Tibial artery (tissue), 4 donors: ENCODE results near the gene MTHFD2L.

Experiments used
- DNase-seq, 2 donors: peaks; one replicate each; pipeline ENCODE4 v3.0.0-alpha.2; 2019
- H3K27ac ChIP-seq, 2 donors: fragments of 200-600 bp; sonication (generic) in 1 of 2; 1 replicate in 1 of 2; 2 replicates in 1 of 2; pipeline ENCODE4 v1.5.1; 2018 to 2019; ENCODE audit warnings: mild to moderate bottlenecking in 1 of 2
- H3K27me3 ChIP-seq, 2 donors: fragments of 200-600 bp; sonication (generic) in 1 of 2; one replicate each; pipeline versions ENCODE4 v1.5.1 to v1.6.0; 2016 to 2019
- H3K36me3 ChIP-seq, 3 donors: fragments of 200-600 bp; sonication (generic) in 2 of 3; one replicate each; pipeline ENCODE4 v1.5.1; 2016 to 2019; ENCODE audit warnings: mild to moderate bottlenecking in 2 of 3
- H3K4me1 ChIP-seq, 4 donors: fragments of 200-600 bp; sonication (generic) in 2 of 4; 1 replicate in 3 of 4; 2 replicates in 1 of 4; pipeline ENCODE4 v1.5.1; 2016 to 2019
- H3K4me3 ChIP-seq, 2 donors: fragments of 200-600 bp; sonication (generic) in 1 of 2; 1 replicate in 1 of 2; 2 replicates in 1 of 2; pipeline ENCODE4 v1.5.1; 2018 to 2019; ENCODE audit warnings: mild to moderate bottlenecking in 2 of 2
- H3K9me3 ChIP-seq, 3 donors: fragments of 200-600 bp; sonication (generic) in 1 of 3; one replicate each; pipeline ENCODE4 v1.5.1; 2016 to 2019
- CTCF ChIP-seq, 2 experiments: fragments of 200-600 bp in 1 of 2; fragments of 450-650 bp in 1 of 2; IDR thresholded peaks; one replicate each; pipeline ENCODE4 v1.5.1; 2017 to 2019; ENCODE audit warnings: antibody characterized with exemption in 2 of 2, mild to moderate bottlenecking in 1 of 2, moderate library complexity in 1 of 2
- intact Hi-C: fragments of 100-400 bp; cut with DNase I; formaldehyde crosslinking; loops from one replicate; pipeline ENCODE4 v1.15.0; 2023; ENCODE audit warnings: low total_unique reads

The MTHFD2L gene

GRCh38 chr4:74146581-74147129, 11.3 kb upstream of the MTHFD2L start:
- intact Hi-C loops = no loop called here

GRCh38 chr4:74148205-74148604, 9.7 kb upstream of the MTHFD2L start:
- Histone ChIP-seq H3K4me3 (no peak overlapping the region), H3K27ac (no peak overlapping the region), H3K27me3 (peaks cover 0 to 2% of the 10 kb centered on the region in 2 donors), H3K36me3 (no peaks in the 10 kb centered on the region), H3K9me3 (peaks cover 0 to 5% (median 0%) of the 10 kb centered on the region in 3 donors), H3K4me1 (no peaks in the 10 kb centered on the region)
- no peak for TF ChIP-seq CTCF (IDR thresholded peaks at IDR 0.05)
- no peak for DNase-seq
- intact Hi-C loops = no loop called here

More at GRCh38 chr4:74146581-74147129, 11.3 kb upstream of the MTHFD2L start:
- Histone ChIP-seq H3K4me3 (no peak overlapping the region), H3K9me3 (peaks cover 0 to 5% (median 0%) of the 10 kb centered on the region in 3 donors), H3K4me1 (no peaks in the 10 kb centered on the region), H3K27ac (no peak overlapping the region), H3K27me3 (peaks cover 0 to 2% of the 10 kb centered on the region in 2 donors), H3K36me3 (no peaks in the 10 kb centered on the region)
- DNase-seq = no peak
- TF ChIP-seq CTCF (IDR thresholded peaks at IDR 0.05) = no peak

GRCh38 chr4:74152836-74153235, 5.1 kb upstream of the MTHFD2L start:
- TF ChIP-seq CTCF (IDR thresholded peaks at IDR 0.05) = no peak
- Histone ChIP-seq H3K36me3 (no peaks in the 10 kb centered on the region), H3K4me1 (no peaks in the 10 kb centered on the region), H3K27me3 (peaks cover 0 to 2% of the 10 kb centered on the region in 2 donors), H3K27ac (no peak overlapping the region), H3K9me3 (no peaks in the 10 kb centered on the region), H3K4me3 (no peak overlapping the region)
- intact Hi-C loops = no loop called here
- no peak for DNase-seq

- intact Hi-C loops = loop anchor here (5.0 kb wide), 1 partner anchor 1521 kb away; no protein-coding TSS in a partner anchor
- H3K4me1 ChIP-seq = peaks cover 0 to 12% (median 5%) of the 10 kb centered on the region in 4 donors
- peaks cover 0 to 4% (median 0%) of the 10 kb centered on the region in 3 donors for H3K36me3 ChIP-seq
- no peak for TF ChIP-seq CTCF (IDR thresholded peaks at IDR 0.05)
- no peak for DNase-seq
- H3K9me3 ChIP-seq = no peaks in the 10 kb centered on the region
- no peaks in the 10 kb centered on the region for H3K27me3 ChIP-seq
- no peak overlapping the region for H3K27ac ChIP-seq
- no peak overlapping the region for H3K4me3 ChIP-seq
These were observed 1.4 kb upstream of the MTHFD2L start for GRCh38 chr4:74156521-74156920.

GRCh38 chr4:74157154-74157553, 764 bp upstream of the MTHFD2L start:
- Histone ChIP-seq H3K4me1 (peaks cover 0 to 12% (median 5%) of the 10 kb centered on the region in 4 donors), H3K36me3 (peaks cover 0 to 4% (median 0%) of the 10 kb centered on the region in 3 donors), H3K27me3 (no peaks in the 10 kb centered on the region), H3K9me3 (no peaks in the 10 kb centered on the region), H3K27ac (peak overlapping the region; percentile 81 to 82), H3K4me3 (peak overlapping the region; percentile 66 to 68)
- DNase-seq = no peak
- intact Hi-C loops = loop anchor here (5.0 kb wide), 1 partner anchor 1520 kb away; no protein-coding TSS in a partner anchor
- no peak for TF ChIP-seq CTCF (IDR thresholded peaks at IDR 0.05)
